Osteoblast (primary cell): ENCODE measurements around the gene PFKL. TPM values are rescaled to one million over a fixed set of nuclear protein-coding genes. Genes with fewer than 3 reads are reported as not detected.

ENCODE experiments used
- DNase-seq: peaks from one replicate; pipeline ENCODE4 v3.0.0; 2011; ENCODE audit warnings: low spot score, mixed read lengths; ENCODE audit not compliant: insufficient read length; ENCODE audit errors: missing footprints
- H2AFZ ChIP-seq: 2 replicates; pipeline ENCODE4 v1.6.0; 2011; ENCODE audit warnings: mild to moderate bottlenecking, low read length
- H3K27ac ChIP-seq: 2 replicates; pipeline ENCODE4 v1.5.1; 2011; ENCODE audit warnings: mild to moderate bottlenecking, low read depth, low read length, moderate library complexity
- H3K27me3 ChIP-seq: 2 replicates; pipeline ENCODE4 v1.6.0; 2012; ENCODE audit warnings: mild to moderate bottlenecking, control low read depth, inconsistent platforms, low read length, moderate library complexity; ENCODE audit not compliant: insufficient read depth
- H3K36me3 ChIP-seq: 2 replicates; pipeline ENCODE4 v1.5.1; 2011; ENCODE audit warnings: mild to moderate bottlenecking, low read length, control low read depth, moderate library complexity; ENCODE audit not compliant: insufficient read depth
- H3K4me1 ChIP-seq: 2 replicates; pipeline ENCODE4 v1.5.1; 2011; ENCODE audit warnings: mild to moderate bottlenecking, low read length, control low read depth, moderate library complexity; ENCODE audit not compliant: insufficient read depth
- H3K4me2 ChIP-seq: 2 replicates; pipeline ENCODE4 v1.6.0; 2011; ENCODE audit warnings: mild to moderate bottlenecking, low read length; ENCODE audit not compliant: insufficient read depth
- H3K4me3 ChIP-seq: fragments of 200-600 bp; sonication (generic); 3 replicates; pipeline ENCODE4 v1.5.1; 2012; ENCODE audit warnings: mild to moderate bottlenecking, low read length, inconsistent platforms; ENCODE audit not compliant: insufficient read depth
- H3K79me2 ChIP-seq: 2 replicates; pipeline ENCODE4 v1.6.0; 2012; ENCODE audit warnings: mild to moderate bottlenecking, low read length, control low read depth, inconsistent platforms; ENCODE audit not compliant: insufficient read depth
- H3K9me3 ChIP-seq: 2 replicates; pipeline ENCODE4 v1.5.1; 2011; ENCODE audit warnings: low read depth, low read length, control low read depth
- H4K20me1 ChIP-seq: 2 replicates; pipeline ENCODE4 v1.6.0; 2012; ENCODE audit warnings: mild to moderate bottlenecking, low read length, control low read depth; ENCODE audit not compliant: insufficient read depth
- CTCF ChIP-seq: IDR thresholded peaks from 2 replicates; pipeline ENCODE4 v1.5.1; 2011; ENCODE audit warnings: mild to moderate bottlenecking, low read depth, low read length, moderate library complexity; ENCODE audit errors: extremely low read depth
- total RNA-seq: library from RNA; depleted of rRNA; stranded (reverse); fragments of >200 nt; gene quantifications from 2 replicates; pipeline ENCODE4 v1.2.3, GENCODE V29; 2012

The PFKL gene
- total RNA-seq, 1 donor = 114 TPM

- Histone ChIP-seq H4K20me1 (no peaks in the 10 kb centered on the region), H3K79me2 (no peaks in the 10 kb centered on the region), H3K9me3 (no peaks in the 10 kb centered on the region), H3K27me3 (peaks cover 11% of the 10 kb centered on the region), H2AFZ (no peak overlapping the region), H3K27ac (no peak overlapping the region), H3K4me1 (no peaks in the 10 kb centered on the region), H3K4me2 (no peak overlapping the region), H3K36me3 (no peaks in the 10 kb centered on the region), H3K4me3 (no peak overlapping the region)
- TF ChIP-seq CTCF = no peak
- DNase-seq = peak; percentile 81
Measured at GRCh38 chr21:44354775-44355771, 55.2 kb downstream of the PFKL start.

GRCh38 chr21:44356160-44356559 is 56.3 kb downstream of the PFKL start:
- H3K4me2 ChIP-seq = no peak overlapping the region

GRCh38 chr21:44356636-44357035 is 56.8 kb downstream of the PFKL start:
- TF ChIP-seq CTCF = no peak
- Histone ChIP-seq H3K27ac (no peak overlapping the region), H4K20me1 (no peaks in the 10 kb centered on the region), H2AFZ (no peak overlapping the region), H3K79me2 (no peaks in the 10 kb centered on the region), H3K4me2 (no peak overlapping the region), H3K36me3 (no peaks in the 10 kb centered on the region), H3K27me3 (peaks cover 2% of the 10 kb centered on the region), H3K4me1 (no peaks in the 10 kb centered on the region), H3K4me3 (no peak overlapping the region), H3K9me3 (no peaks in the 10 kb centered on the region)
- DNase-seq = peak; percentile 41

More at GRCh38 chr21:44356160-44356559, 56.3 kb downstream of the PFKL start:
- Histone ChIP-seq H3K9me3 (no peaks in the 10 kb centered on the region), H4K20me1 (no peaks in the 10 kb centered on the region), H3K36me3 (no peaks in the 10 kb centered on the region), H2AFZ (no peak overlapping the region), H3K4me1 (no peaks in the 10 kb centered on the region), H3K27ac (no peak overlapping the region), H3K79me2 (no peaks in the 10 kb centered on the region), H3K4me3 (no peak overlapping the region), H3K27me3 (peaks cover 7% of the 10 kb centered on the region)
- no peak for TF ChIP-seq CTCF
- peak; percentile 13 for DNase-seq
